Fibroblast of lung (primary cell): ENCODE results near the gene NRIP1. TPM values are rescaled to one million over a fixed set of nuclear protein-coding genes. Genes with fewer than 3 reads are reported as not detected.

Experiments
- DNase-seq, 2 donors: peaks; one replicate each; pipeline versions ENCODE4 v3.0.0 to v3.0.0-alpha.2; 2010; ENCODE audit warnings: low read depth in 2 of 2
- H2AFZ ChIP-seq: 2 replicates; pipeline ENCODE4 v1.5.1; 2012; ENCODE audit warnings: low read length, control low read depth, inconsistent platforms
- H3K27ac ChIP-seq: 2 replicates; pipeline ENCODE4 v1.5.1; 2011; ENCODE audit warnings: low read length, control low read depth; ENCODE audit not compliant: insufficient read depth
- H3K27me3 ChIP-seq: 2 replicates; pipeline ENCODE4 v1.5.1; 2011; ENCODE audit warnings: mild to moderate bottlenecking, low read length; ENCODE audit not compliant: control insufficient read depth, insufficient read depth
- H3K36me3 ChIP-seq: 2 replicates; pipeline ENCODE4 v1.5.1; 2011; ENCODE audit warnings: low read length; ENCODE audit not compliant: control insufficient read depth, insufficient read depth
- H3K4me1 ChIP-seq: 2 replicates; pipeline ENCODE4 v1.5.1; 2011; ENCODE audit warnings: low read length; ENCODE audit not compliant: control insufficient read depth, insufficient read depth; ENCODE audit errors: extremely low read depth
- H3K4me2 ChIP-seq: 2 replicates; pipeline ENCODE4 v1.5.1; 2011; ENCODE audit warnings: low read length, control low read depth; ENCODE audit not compliant: insufficient read depth; ENCODE audit errors: extremely low read depth
- H3K4me3 ChIP-seq, 4 experiments: fragments of 200-600 bp in 1 of 4; sonication (generic) in 1 of 4; replicated peaks in 1 of 4; 2 replicates each; pipeline ENCODE4 v1.5.1; 2011 to 2016; ENCODE audit warnings: low read length in 4 of 4, low read depth in 3 of 4, mild to moderate bottlenecking in 3 of 4, control low read depth in 2 of 4, inconsistent platforms in 1 of 4, mixed read lengths in 1 of 4; ENCODE audit not compliant: insufficient read depth in 1 of 4; ENCODE audit errors: control extremely low read depth in 1 of 4
- H3K79me2 ChIP-seq: 2 replicates; pipeline ENCODE4 v1.5.1; 2012; ENCODE audit warnings: mild to moderate bottlenecking, low read length, inconsistent platforms; ENCODE audit not compliant: control insufficient read depth, insufficient read depth
- H3K9ac ChIP-seq: 2 replicates; pipeline ENCODE4 v1.5.1; 2011; ENCODE audit warnings: mild to moderate bottlenecking, low read length, control low read depth; ENCODE audit not compliant: insufficient read depth
- H3K9me3 ChIP-seq: 2 replicates; pipeline ENCODE4 v1.5.1; 2012; ENCODE audit warnings: low read depth, low read length; ENCODE audit not compliant: control insufficient read depth, insufficient read depth
- H4K20me1 ChIP-seq: 2 replicates; pipeline ENCODE4 v1.5.1; 2011; ENCODE audit warnings: low read length; ENCODE audit not compliant: control insufficient read depth, insufficient read depth; ENCODE audit errors: extremely low read depth
- EZH2 ChIP-seq: IDR thresholded peaks from 2 replicates; pipeline ENCODE4 v1.5.1; 2012; ENCODE audit warnings: low read length, control low read depth, mild to moderate bottlenecking; ENCODE audit errors: missing control alignments
- polyA plus RNA-seq, 2 donors: library from polyadenylated mRNA; depleted of rRNA in 1 of 2; stranded (reverse) in 1 of 2; unstranded in 1 of 2; fragments of >200 nt; gene quantifications; 2 replicates each; pipeline ENCODE4 v1.2.1, GENCODE V29; 2011 to 2012; ENCODE audit warnings: missing spikeins in 1 of 2
- total RNA-seq: library from RNA; depleted of rRNA; stranded (reverse); fragments of >200 nt; gene quantifications from 2 replicates; pipeline ENCODE4 v1.2.1, GENCODE V29; 2014
- TF ChIP-seq, protein P1 (sequence below), 2 donors: IDR thresholded peaks in 1 of 2; conservative IDR thresholded peaks in 1 of 2; 1 replicate in 1 of 2; 2 replicates in 1 of 2; pipeline ENCODE4 v1.5.1; 2011 to 2012; ENCODE audit warnings: low read length in 2 of 2, control low read depth in 1 of 2, inconsistent platforms in 1 of 2, low read depth in 1 of 2, mild to moderate bottlenecking in 1 of 2

The NRIP1 gene
- total and polyA plus RNA-seq, 2 donors (not counting 1 experiment from before 2014, with no cell fraction given): 17.8 to 24.8 TPM

DNA sequence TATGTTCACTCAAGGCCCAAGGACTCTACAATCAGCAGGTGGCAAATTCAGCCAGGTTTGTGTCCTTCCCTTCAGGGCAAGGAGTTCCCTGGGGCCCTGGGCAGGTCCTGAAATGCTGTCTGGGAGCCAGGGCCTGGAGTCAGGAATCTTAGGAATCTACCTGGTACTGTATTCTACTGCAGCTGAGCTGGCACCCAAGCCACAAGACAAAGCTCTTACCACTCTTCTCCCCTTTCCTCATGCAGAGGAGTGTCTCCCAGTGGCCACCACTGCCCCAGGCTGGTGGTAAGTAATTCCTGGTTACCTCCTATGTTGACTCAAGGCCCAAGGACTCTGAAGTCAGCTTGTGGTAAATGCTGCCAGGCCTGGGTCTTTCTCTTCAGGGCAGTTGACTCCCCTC, 153.4 kb downstream of the NRIP1 start:
- Histone ChIP-seq H2AFZ (no peak overlapping the region), H3K4me2 (no peak overlapping the region), H3K4me1 (no peaks in the 10 kb centered on the region), H3K36me3 (no peaks in the 10 kb centered on the region), H3K79me2 (no peaks in the 10 kb centered on the region), H3K27me3 (no peaks in the 10 kb centered on the region), H3K4me3 (no peak overlapping the region), H3K9me3 (no peaks in the 10 kb centered on the region), H4K20me1 (no peaks in the 10 kb centered on the region), H3K27ac (no peak overlapping the region), H3K9ac (no peak overlapping the region)
- no peak for DNase-seq
- no peak for TF ChIP-seq EZH2
- TF ChIP-seq, protein P1, sequence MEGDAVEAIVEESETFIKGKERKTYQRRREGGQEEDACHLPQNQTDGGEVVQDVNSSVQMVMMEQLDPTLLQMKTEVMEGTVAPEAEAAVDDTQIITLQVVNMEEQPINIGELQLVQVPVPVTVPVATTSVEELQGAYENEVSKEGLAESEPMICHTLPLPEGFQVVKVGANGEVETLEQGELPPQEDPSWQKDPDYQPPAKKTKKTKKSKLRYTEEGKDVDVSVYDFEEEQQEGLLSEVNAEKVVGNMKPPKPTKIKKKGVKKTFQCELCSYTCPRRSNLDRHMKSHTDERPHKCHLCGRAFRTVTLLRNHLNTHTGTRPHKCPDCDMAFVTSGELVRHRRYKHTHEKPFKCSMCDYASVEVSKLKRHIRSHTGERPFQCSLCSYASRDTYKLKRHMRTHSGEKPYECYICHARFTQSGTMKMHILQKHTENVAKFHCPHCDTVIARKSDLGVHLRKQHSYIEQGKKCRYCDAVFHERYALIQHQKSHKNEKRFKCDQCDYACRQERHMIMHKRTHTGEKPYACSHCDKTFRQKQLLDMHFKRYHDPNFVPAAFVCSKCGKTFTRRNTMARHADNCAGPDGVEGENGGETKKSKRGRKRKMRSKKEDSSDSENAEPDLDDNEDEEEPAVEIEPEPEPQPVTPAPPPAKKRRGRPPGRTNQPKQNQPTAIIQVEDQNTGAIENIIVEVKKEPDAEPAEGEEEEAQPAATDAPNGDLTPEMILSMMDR (conservative IDR thresholded peaks at IDR 0.05 in 1 of 2, IDR thresholded peaks at IDR 0.05 in 1 of 2; ENCODE audit: low read depth in 1 of 2, low read length in 2 of 2): no peak
